CD8-positive, alpha-beta memory T cell (primary cell): ENCODE measurements around the gene TMEM132C. TPM values are rescaled to one million over a fixed set of nuclear protein-coding genes. Genes with fewer than 3 reads are reported as not detected.
"Not testable (repeated sequence)": the region's sequence is repeated elsewhere in the genome, so short reads cannot be mapped to it uniquely, and the experiment has no call there.

Experiments
- CTCF ChIA-PET: fragments of 350-600 bp; sonication (Branson Sonifier 250); formaldehyde crosslinking; loops from one replicate; lab custom pipeline; 2021; ENCODE audit warnings: antibody characterized with exemption; lab: Charles Lee
- POLR2A ChIA-PET: fragments of 350-600 bp; sonication (Branson Sonifier 250); formaldehyde crosslinking; loops from one replicate; lab custom pipeline; 2021; ENCODE audit warnings: antibody characterized with exemption; lab: Charles Lee
- DNase-seq, 5 donors: peaks; one replicate each; pipeline versions ENCODE4 v3.0.0 to v3.0.0-alpha.2; 2020 to 2022; ENCODE audit warnings: mixed read lengths in 1 of 5
- H3K27ac ChIP-seq: one replicate; pipeline ENCODE4 v1.7.0; 2013; ENCODE audit warnings: low read depth, mild to moderate bottlenecking, low read length, moderate library complexity
- H3K27me3 ChIP-seq: 2 replicates; pipeline ENCODE4 v1.7.0; 2013; ENCODE audit warnings: low read length, mild to moderate bottlenecking; ENCODE audit not compliant: insufficient read depth, poor library complexity, severe bottlenecking
- H3K36me3 ChIP-seq: 2 replicates; pipeline ENCODE4 v1.7.0; 2013; ENCODE audit warnings: mild to moderate bottlenecking, low read length, moderate library complexity; ENCODE audit not compliant: insufficient read depth
- H3K4me1 ChIP-seq: 2 replicates; pipeline ENCODE4 v1.7.0; 2013; ENCODE audit warnings: mild to moderate bottlenecking, low read length, moderate library complexity; ENCODE audit not compliant: insufficient read depth
- H3K4me3 ChIP-seq: 2 replicates; pipeline ENCODE4 v1.7.0; 2013; ENCODE audit warnings: mild to moderate bottlenecking, low read length
- H3K9me3 ChIP-seq: 2 replicates; pipeline ENCODE4 v1.7.0; 2013; ENCODE audit warnings: mild to moderate bottlenecking, low read length
- H3K27ac Mint-ChIP-seq, 8 donors: one replicate each; pipeline ENCODE4 v1.8.0; 2020 to 2021; ENCODE audit warnings: mixed read lengths in 8 of 8, mild to moderate bottlenecking in 6 of 8, inconsistent platforms in 3 of 8, moderate library complexity in 3 of 8
- H3K27me3 Mint-ChIP-seq, 2 donors: one replicate each; pipeline ENCODE4 v1.8.0; 2020 to 2021; ENCODE audit warnings: mixed read lengths in 2 of 2, mild to moderate bottlenecking in 1 of 2, moderate library complexity in 1 of 2
- H3K36me3 Mint-ChIP-seq, 3 donors: one replicate each; pipeline ENCODE4 v1.8.0; 2020 to 2021; ENCODE audit warnings: mixed read lengths in 3 of 3, inconsistent platforms in 1 of 3, mild to moderate bottlenecking in 1 of 3
- H3K4me1 Mint-ChIP-seq, 3 donors: one replicate each; pipeline ENCODE4 v1.8.0; 2020 to 2021; ENCODE audit warnings: mixed read lengths in 3 of 3, inconsistent platforms in 1 of 3, mild to moderate bottlenecking in 1 of 3
- H3K4me3 Mint-ChIP-seq, 7 donors: one replicate each; pipeline ENCODE4 v1.8.0; 2020 to 2021; ENCODE audit warnings: mixed read lengths in 7 of 7, mild to moderate bottlenecking in 6 of 7, moderate library complexity in 4 of 7, inconsistent platforms in 2 of 7
- H3K9me3 Mint-ChIP-seq, 5 donors: one replicate each; pipeline ENCODE4 v1.8.0; 2020 to 2022; ENCODE audit warnings: mixed read lengths in 5 of 5, mild to moderate bottlenecking in 3 of 5, moderate library complexity in 2 of 5, inconsistent platforms in 1 of 5
- polyA plus RNA-seq: library from polyadenylated mRNA; unstranded; fragments of 300-500 nt; fragmentation: Illumina TruSeq; gene quantifications from one replicate; pipeline ENCODE4 v1.2.3, GENCODE V29; 2021
- total RNA-seq, 2 experiments: library from RNA; stranded (reverse); gene quantifications; one replicate each; pipeline ENCODE4 v1.2.3, GENCODE V29; 2021

The TMEM132C gene
- total and polyA plus RNA-seq, 3 experiments from 2014 or later = not detected

GRCh38 chr12:128497376-128497775 lies 230.4 kb downstream of the TMEM132C start:
- H3K27ac Mint-ChIP-seq, CTCF ChIA-PET, H3K4me1 Mint-ChIP-seq, H3K27ac ChIP-seq, DNase-seq, H3K36me3 ChIP-seq, POLR2A ChIA-PET, H3K4me1 ChIP-seq, H3K4me3 ChIP-seq, H3K27me3 ChIP-seq, H3K9me3 ChIP-seq, H3K27me3 Mint-ChIP-seq, H3K4me3 Mint-ChIP-seq, H3K36me3 Mint-ChIP-seq: not testable (repeated sequence)
- H3K9me3 Mint-ChIP-seq = peaks cover 3 to 11% (median 8%) of the 10 kb centered on the region in 5 donors

- DNase-seq = no peak
- no peak overlapping the region for H3K4me3 ChIP-seq
- ChIA-PET POLR2A (no interaction called here), CTCF (no interaction called here)
- Mint-ChIP-seq H3K36me3 (peaks cover 0 to 5% (median 3%) of the 10 kb centered on the region in 3 donors), H3K4me1 (no peaks in the 10 kb centered on the region), H3K9me3 (peaks cover 0 to 11% (median 1%) of the 10 kb centered on the region in 5 donors), H3K27ac (no peak overlapping the region), H3K4me3 (no peak overlapping the region), H3K27me3 (peaks cover 0 to 1% of the 10 kb centered on the region in 2 donors)
- no peaks in the 10 kb centered on the region for H3K9me3 ChIP-seq
- no peaks in the 10 kb centered on the region for H3K4me1 ChIP-seq
- no peaks in the 10 kb centered on the region for H3K27me3 ChIP-seq
- H3K27ac ChIP-seq = no peak overlapping the region
- H3K36me3 ChIP-seq = no peaks in the 10 kb centered on the region
Observed at GRCh38 chr12:128507470-128507869, 240.5 kb downstream of the TMEM132C start.

GRCh38 chr12:128509170-128509569 lies 242.2 kb downstream of the TMEM132C start:
- POLR2A ChIA-PET = no interaction called here
- Histone ChIP-seq H3K4me3 (no peak overlapping the region), H3K36me3 (no peaks in the 10 kb centered on the region), H3K4me1 (no peaks in the 10 kb centered on the region), H3K27me3 (no peaks in the 10 kb centered on the region), H3K27ac (no peak overlapping the region), H3K9me3 (no peaks in the 10 kb centered on the region)
- H3K4me3 Mint-ChIP-seq = no peak overlapping the region
- peaks cover 0 to 5% (median 3%) of the 10 kb centered on the region in 3 donors for H3K36me3 Mint-ChIP-seq
- CTCF ChIA-PET = no interaction called here
- H3K4me1 Mint-ChIP-seq = no peaks in the 10 kb centered on the region
- H3K9me3 Mint-ChIP-seq = peaks cover 0 to 9% (median 1%) of the 10 kb centered on the region in 5 donors
- peaks cover 0 to 1% of the 10 kb centered on the region in 2 donors for H3K27me3 Mint-ChIP-seq
- DNase-seq = no peak
- H3K27ac Mint-ChIP-seq = no peak overlapping the region

GRCh38 chr12:128510511-128510910 lies 243.5 kb downstream of the TMEM132C start:
- Histone ChIP-seq H3K4me1 (no peaks in the 10 kb centered on the region), H3K27me3 (no peaks in the 10 kb centered on the region), H3K4me3 (no peak overlapping the region), H3K9me3 (no peaks in the 10 kb centered on the region), H3K27ac (no peak overlapping the region), H3K36me3 (no peaks in the 10 kb centered on the region)
- CTCF ChIA-PET = no interaction called here
- H3K9me3 Mint-ChIP-seq = peaks cover 0 to 3% (median 0%) of the 10 kb centered on the region in 5 donors
- no peaks in the 10 kb centered on the region for H3K4me1 Mint-ChIP-seq
- no peak for DNase-seq
- H3K27ac Mint-ChIP-seq = no peak overlapping the region
- H3K36me3 Mint-ChIP-seq = peaks cover 0 to 5% (median 3%) of the 10 kb centered on the region in 3 donors
- POLR2A ChIA-PET = no interaction called here
- peaks cover 0 to 1% of the 10 kb centered on the region in 2 donors for H3K27me3 Mint-ChIP-seq
- H3K4me3 Mint-ChIP-seq = no peak overlapping the region

- Histone ChIP-seq H3K36me3 (no peaks in the 10 kb centered on the region), H3K27me3 (no peaks in the 10 kb centered on the region), H3K27ac (no peak overlapping the region), H3K9me3 (no peaks in the 10 kb centered on the region), H3K4me3 (no peak overlapping the region), H3K4me1 (no peaks in the 10 kb centered on the region)
- POLR2A ChIA-PET = no interaction called here
- Mint-ChIP-seq H3K9me3 (peaks cover 0 to 3% (median 0%) of the 10 kb centered on the region in 5 donors), H3K4me1 (no peaks in the 10 kb centered on the region), H3K27me3 (peaks cover 0 to 1% of the 10 kb centered on the region in 2 donors), H3K4me3 (no peak overlapping the region), H3K36me3 (peaks cover 0 to 5% (median 3%) of the 10 kb centered on the region in 3 donors), H3K27ac (no peak overlapping the region)
- CTCF ChIA-PET = no interaction called here
- no peak for DNase-seq
Observed at GRCh38 chr12:128513331-128513730, 246.4 kb downstream of the TMEM132C start.

GRCh38 chr12:128513831-128514230 lies 246.9 kb downstream of the TMEM132C start:
- no peak for DNase-seq
- ChIA-PET CTCF (no interaction called here), POLR2A (no interaction called here)
- peaks cover 0 to 4% (median 3%) of the 10 kb centered on the region in 3 donors for H3K36me3 Mint-ChIP-seq
- H3K4me1 Mint-ChIP-seq = no peaks in the 10 kb centered on the region
- Histone ChIP-seq H3K4me1 (no peaks in the 10 kb centered on the region), H3K9me3 (no peaks in the 10 kb centered on the region), H3K27ac (no peak overlapping the region), H3K4me3 (no peak overlapping the region), H3K36me3 (no peaks in the 10 kb centered on the region), H3K27me3 (no peaks in the 10 kb centered on the region)
- H3K4me3 Mint-ChIP-seq = no peak overlapping the region
- H3K27ac Mint-ChIP-seq = no peak overlapping the region
- no peaks in the 10 kb centered on the region for H3K27me3 Mint-ChIP-seq
- H3K9me3 Mint-ChIP-seq = peaks cover 0 to 3% (median 0%) of the 10 kb centered on the region in 5 donors

GRCh38 chr12:128518644-128519043 lies 251.7 kb downstream of the TMEM132C start:
- H3K4me3 Mint-ChIP-seq = no peak overlapping the region
- no peaks in the 10 kb centered on the region for H3K27me3 Mint-ChIP-seq
- no peak for DNase-seq
- no peaks in the 10 kb centered on the region for H3K4me1 ChIP-seq
- H3K9me3 ChIP-seq = no peaks in the 10 kb centered on the region
- H3K36me3 ChIP-seq = no peaks in the 10 kb centered on the region
- H3K27ac Mint-ChIP-seq = no peak overlapping the region
- no peak overlapping the region for H3K4me3 ChIP-seq
- H3K27me3 ChIP-seq = no peaks in the 10 kb centered on the region
- H3K9me3 Mint-ChIP-seq = no peaks in the 10 kb centered on the region
- ChIA-PET CTCF (no interaction called here), POLR2A (no interaction called here)
- no peak overlapping the region for H3K27ac ChIP-seq
- H3K4me1 Mint-ChIP-seq = no peaks in the 10 kb centered on the region
- H3K36me3 Mint-ChIP-seq = no peaks in the 10 kb centered on the region

- no peak overlapping the region for H3K27ac Mint-ChIP-seq
- H3K4me3 ChIP-seq = no peak overlapping the region
- no peaks in the 10 kb centered on the region for H3K27me3 ChIP-seq
- no peak overlapping the region for H3K27ac ChIP-seq
- CTCF ChIA-PET = no interaction called here
- H3K27me3 Mint-ChIP-seq = no peaks in the 10 kb centered on the region
- H3K4me3 Mint-ChIP-seq = no peak overlapping the region
- H3K36me3 ChIP-seq = no peaks in the 10 kb centered on the region
- H3K9me3 ChIP-seq = no peaks in the 10 kb centered on the region
- no peaks in the 10 kb centered on the region for H3K4me1 ChIP-seq
- H3K36me3 Mint-ChIP-seq = no peaks in the 10 kb centered on the region
- no peak for DNase-seq
- POLR2A ChIA-PET = no interaction called here
- no peaks in the 10 kb centered on the region for H3K9me3 Mint-ChIP-seq
- no peaks in the 10 kb centered on the region for H3K4me1 Mint-ChIP-seq
Observed at GRCh38 chr12:128519426-128519825, 252.5 kb downstream of the TMEM132C start.

GRCh38 chr12:128521981-128522380 lies 255.0 kb downstream of the TMEM132C start:
- no peaks in the 10 kb centered on the region for H3K9me3 ChIP-seq
- Mint-ChIP-seq H3K27ac (no peak overlapping the region), H3K9me3 (no peaks in the 10 kb centered on the region), H3K4me3 (no peak overlapping the region), H3K4me1 (no peaks in the 10 kb centered on the region), H3K36me3 (no peaks in the 10 kb centered on the region), H3K27me3 (peaks cover 0 to under 1% of the 10 kb centered on the region in 2 donors)
- POLR2A ChIA-PET = no interaction called here
- no peak overlapping the region for H3K4me3 ChIP-seq
- CTCF ChIA-PET = no interaction called here
- no peaks in the 10 kb centered on the region for H3K27me3 ChIP-seq
- no peaks in the 10 kb centered on the region for H3K4me1 ChIP-seq
- H3K36me3 ChIP-seq = no peaks in the 10 kb centered on the region
- no peak for DNase-seq
- no peak overlapping the region for H3K27ac ChIP-seq
